HG03066 (cell line): ENCODE data around the gene KRTAP2-1.
"Not testable (repeated sequence)": the region's sequence is repeated elsewhere in the genome, so short reads cannot be mapped to it uniquely, and the experiment has no call there.

Experiments
- ATAC-seq: cut with Tn5 transposase; IDR thresholded peaks from one replicate; pipeline ENCODE4 v1.9.1; 2021; ENCODE audit warnings: low read depth; ENCODE audit not compliant: unreplicated experiment

The KRTAP2-1 gene

GRCh38 chr17:41058741-41059140 lies 11.6 kb upstream of the KRTAP2-1 start:
- no peak for ATAC-seq

DNA sequence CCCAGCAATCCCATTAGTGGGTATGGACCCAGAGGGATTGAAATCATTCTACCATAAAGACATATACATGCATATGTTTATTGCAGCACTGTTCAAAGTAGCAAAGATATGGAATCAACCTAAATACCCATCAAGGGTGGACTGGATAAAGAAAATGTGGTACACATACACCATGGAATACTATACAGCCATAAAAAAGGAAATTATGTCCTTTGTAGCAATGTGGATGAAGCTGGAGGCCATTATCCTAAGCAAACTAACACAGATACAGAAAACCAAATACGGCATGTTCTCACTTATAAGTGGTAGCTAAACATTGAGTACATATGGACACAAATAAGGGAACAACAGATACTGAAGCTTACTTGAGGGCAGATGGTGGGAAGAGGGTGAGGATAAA lies 10.4 kb upstream of the KRTAP2-1 start:
- ATAC-seq: no peak

- ATAC-seq: not testable (repeated sequence)
Observed at GRCh38 chr17:41055130-41055529, 8.0 kb upstream of the KRTAP2-1 start, which contains the start of gene KRTAP2-2. Gene KRTAP2-2 (minus strand): TSS chr17:41055230. CDS start chr17:41055211, 19 bp downstream.

GRCh38 chr17:41054556-41054955 lies 7.4 kb upstream of the KRTAP2-1 start:
- ATAC-seq: not testable (repeated sequence)

GRCh38 chr17:41054025-41054424 lies 6.9 kb upstream of the KRTAP2-1 start:
- no peak for ATAC-seq

DNA sequence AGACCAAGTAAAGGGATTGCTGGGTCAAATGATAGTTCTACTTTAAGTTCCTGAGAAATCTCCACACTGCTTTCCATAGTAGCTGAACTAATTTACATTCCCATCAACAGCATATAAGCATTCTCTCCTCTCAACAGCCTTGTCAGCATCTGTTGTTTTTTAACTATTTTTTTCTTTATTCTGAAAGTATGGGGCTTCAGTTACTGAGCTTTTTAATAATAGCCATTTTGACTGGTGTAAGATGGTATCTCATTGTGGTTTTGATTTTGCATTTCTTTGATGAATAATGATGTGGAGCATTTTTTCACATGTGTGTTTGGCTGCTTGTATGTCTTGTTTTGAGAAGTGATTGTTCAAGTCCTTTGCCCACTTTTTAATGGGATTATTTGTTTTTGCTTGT lies 5.5 kb upstream of the KRTAP2-1 start:
- ATAC-seq: no peak

- ATAC-seq: no peak
Observed at GRCh38 chr17:41049110-41049509, 2.0 kb upstream of the KRTAP2-1 start.

GRCh38 chr17:41048441-41048840 lies 1.3 kb upstream of the KRTAP2-1 start:
- no peak for ATAC-seq

DNA sequence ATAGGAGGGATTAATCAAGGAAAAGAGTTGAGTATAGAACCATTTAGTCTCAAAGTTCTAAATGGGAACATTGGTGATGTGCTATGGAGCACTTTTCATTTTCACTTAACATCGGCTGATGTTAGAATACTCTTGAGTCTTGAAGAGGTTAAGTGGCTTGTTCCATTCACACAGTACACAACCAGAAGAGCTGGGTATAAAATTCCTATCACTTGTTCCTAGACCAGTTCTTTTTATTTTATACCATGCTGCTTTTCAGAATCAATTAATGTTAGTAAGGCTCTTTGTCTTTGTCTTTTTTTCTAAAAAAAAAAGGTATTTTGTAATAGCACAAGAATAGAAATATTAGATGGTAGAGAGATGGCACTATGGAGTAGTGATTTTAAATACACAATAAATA lies 4.2 kb downstream of the KRTAP2-1 start:
- no peak for ATAC-seq

GRCh38 chr17:41040783-41041571 lies 6.1 kb downstream of the KRTAP2-1 start, which contains the start of gene KRTAP1-1:
Gene KRTAP1-1 (minus strand): TSS chr17:41041450. CDS start chr17:41041397, 53 bp downstream.
- not testable (repeated sequence) for ATAC-seq

DNA sequence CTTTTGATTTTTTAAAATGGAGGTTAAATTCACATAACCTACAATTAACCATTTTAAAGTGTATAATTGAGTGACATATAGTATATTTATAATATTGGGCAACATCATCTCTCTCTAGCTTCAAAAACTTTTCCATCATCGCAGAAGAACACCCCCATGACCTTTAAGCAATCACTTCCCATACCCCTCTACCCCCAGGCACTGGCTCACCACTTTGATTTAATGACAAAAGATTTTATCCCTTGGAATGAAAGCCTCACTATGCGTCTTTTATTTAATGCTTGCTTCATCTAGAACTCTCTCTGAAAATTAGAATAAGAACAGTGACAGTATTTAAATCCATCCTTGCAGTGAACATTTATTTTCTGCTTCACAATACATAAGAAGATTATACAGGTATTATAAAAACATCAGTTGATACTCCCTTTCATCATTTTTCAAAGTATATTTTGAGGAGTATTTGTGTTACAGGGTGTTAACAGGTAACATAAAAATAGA lies 9.2 kb downstream of the KRTAP2-1 start:
- no peak for ATAC-seq

DNA sequence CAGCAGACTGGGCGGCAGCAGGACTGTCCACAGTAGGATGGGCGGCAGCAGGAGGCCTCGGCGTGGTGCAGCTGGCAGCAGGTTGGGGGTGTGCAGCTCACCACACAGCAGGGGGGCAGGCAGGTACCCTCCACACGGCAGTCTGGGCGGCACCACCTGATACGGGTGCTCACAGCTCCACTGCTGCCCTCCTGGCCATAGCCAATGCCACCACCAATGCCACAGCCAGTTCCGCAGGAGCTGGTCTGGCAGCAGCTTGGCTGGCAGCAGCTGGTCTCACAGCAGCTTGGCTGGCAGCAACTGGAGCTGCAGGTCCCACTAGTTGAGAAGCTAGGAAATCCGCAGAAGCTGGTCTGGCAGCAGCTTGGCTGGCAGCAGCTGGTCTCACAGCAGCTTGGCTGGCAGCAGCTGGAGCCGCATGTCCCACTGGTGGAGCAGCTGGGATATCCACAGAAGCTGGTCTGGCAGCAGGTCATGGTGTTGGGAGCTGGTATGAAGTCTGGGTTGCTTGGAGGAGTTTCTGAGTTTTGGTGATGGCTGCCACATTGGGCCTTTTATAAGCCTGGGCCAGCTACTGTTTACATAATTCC lies 12.7 kb downstream of the KRTAP2-1 start, which contains the start of gene KRTAP1-3:
TSS of gene KRTAP1-3 (minus strand) at position 529 of the 590 bp plus-strand sequence. CDS start at position 476, 53 bp downstream.
- not testable (repeated sequence) for ATAC-seq

DNA sequence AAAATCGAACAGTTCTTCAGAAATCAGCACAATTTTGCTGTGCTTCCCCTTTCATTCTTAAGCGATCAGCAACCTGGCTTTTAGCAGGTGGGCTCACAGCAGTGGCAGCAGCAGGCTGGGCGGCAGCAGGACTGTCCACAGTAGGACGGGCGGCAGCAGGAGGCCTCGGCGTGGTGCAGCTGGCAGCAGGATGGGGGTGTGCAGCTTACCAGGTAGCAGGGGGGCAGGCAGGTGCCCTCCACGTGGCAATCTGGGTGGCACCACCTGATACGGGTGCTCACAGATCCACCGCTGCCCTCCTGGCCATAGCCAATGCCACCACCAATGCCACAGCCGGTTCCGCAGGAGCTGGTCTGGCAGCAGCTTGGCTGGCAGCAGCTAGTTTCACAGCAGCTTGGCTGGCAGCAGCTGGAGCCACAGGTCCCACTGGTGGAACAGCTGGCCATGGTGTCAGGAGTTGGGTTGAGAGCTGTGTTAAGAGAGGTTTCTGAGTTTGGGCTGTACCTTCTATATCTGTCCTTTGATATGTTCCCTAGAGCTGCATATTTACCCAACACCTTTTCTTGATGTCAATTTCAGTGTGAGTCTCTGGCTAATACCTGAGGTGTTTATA lies 17.4 kb downstream of the KRTAP2-1 start, which contains the start of gene KRTAP1-4:
TSS of gene KRTAP1-4 (minus strand) at position 563 of the 613 bp plus-strand sequence. CDS start at position 446, 117 bp downstream.
- no peak for ATAC-seq

DNA sequence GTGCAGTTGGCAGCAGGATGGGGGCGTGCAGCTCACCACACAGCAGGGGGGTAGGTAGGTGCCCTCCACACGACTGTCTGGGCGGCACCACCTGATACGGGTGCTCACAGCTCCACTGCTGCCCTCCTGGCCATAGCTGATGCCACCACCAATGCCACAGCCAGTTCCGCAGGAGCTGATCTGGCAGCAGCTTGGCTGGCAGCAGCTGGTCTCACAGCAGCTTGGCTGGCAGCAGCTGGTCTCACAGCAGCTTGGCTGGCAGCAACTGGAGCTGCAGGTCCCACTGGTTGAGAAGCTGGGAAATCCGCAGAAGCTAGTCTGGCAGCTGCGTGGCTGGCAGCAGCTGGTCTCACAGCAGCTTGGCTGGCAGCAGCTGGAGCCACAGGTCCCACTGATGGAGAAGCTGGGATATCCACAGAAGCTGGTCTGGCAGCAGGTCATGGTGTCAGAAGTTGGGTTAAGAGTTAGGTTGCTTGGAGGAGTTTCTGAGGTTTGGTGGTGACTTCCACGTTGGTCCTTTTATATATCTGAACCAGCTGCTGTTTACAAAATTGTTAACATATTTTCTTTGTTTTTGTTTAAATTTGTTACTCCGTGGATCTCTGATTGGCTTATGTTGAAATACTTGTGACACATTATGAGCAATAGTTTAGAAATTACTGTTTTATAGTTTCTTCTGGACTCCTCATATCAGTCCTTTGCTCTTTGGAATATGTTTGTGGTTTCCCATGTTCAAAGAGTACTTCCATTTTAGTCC lies 20.2 kb downstream of the KRTAP2-1 start, which contains the start of gene KRTAP1-5:
TSS of gene KRTAP1-5 (minus strand) at position 494 of the 757 bp plus-strand sequence. CDS start at position 441, 53 bp downstream.
- ATAC-seq: no peak

DNA sequence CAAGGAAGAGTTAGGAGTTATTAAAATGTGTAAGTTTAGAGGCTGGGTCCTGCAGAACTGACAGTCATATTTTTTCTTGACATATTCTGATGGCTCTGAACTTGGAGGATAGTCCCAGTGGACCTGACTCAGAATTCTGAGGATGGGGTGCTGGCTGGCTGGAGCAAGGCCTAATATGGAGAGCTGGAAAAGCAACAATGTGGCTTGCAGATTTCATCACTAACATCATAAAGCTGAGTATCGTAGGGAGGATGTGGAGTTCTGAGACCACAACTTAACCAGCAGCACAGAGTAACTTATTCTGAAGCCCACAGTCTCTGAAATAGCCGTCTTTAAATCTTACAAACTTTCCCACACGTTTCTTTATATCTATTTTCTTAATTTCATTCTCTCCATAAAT lies 22.4 kb downstream of the KRTAP2-1 start:
- no peak for ATAC-seq

- no peak for ATAC-seq
Observed at GRCh38 chr17:41020336-41020735, 26.8 kb downstream of the KRTAP2-1 start.

DNA sequence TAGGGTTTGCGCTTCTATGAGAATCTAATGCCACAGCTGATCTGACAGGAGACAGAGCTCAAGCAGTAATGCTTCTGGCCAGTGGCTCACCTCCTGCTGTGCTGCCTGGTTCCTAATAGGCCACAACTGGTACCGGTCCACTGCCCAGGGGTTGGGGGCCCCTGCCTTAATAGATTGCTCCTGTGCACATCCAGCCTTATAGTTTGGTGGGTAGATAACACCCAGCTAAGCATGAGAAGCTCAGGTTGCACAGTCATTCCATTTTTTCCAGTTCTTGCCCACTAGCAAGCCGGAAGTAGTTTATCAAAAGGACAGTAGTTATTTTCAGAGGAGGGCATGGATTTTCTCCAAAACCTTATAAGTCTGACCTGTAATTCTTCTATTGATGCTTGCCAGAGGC lies 27.7 kb downstream of the KRTAP2-1 start:
- ATAC-seq: no peak

DNA sequence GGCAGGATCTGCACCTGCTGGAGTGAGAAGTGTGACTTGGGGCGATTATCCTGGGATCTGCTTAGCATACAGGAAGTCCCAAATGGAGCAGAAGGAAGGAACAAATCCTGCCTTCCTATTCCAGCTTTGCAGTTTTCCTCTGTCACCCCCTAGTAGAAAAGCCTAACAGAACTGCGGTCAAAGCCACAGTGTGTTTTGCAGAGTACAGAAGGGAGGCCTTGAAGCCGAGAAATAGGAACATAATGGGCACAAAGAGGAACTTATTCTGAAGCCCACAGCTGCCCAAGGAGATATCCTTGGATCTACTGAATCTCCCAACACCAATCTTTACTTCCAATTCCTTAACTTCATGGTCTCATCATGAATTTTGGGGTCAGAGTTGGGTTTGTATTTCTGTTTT lies 28.6 kb downstream of the KRTAP2-1 start:
- ATAC-seq: no peak

DNA sequence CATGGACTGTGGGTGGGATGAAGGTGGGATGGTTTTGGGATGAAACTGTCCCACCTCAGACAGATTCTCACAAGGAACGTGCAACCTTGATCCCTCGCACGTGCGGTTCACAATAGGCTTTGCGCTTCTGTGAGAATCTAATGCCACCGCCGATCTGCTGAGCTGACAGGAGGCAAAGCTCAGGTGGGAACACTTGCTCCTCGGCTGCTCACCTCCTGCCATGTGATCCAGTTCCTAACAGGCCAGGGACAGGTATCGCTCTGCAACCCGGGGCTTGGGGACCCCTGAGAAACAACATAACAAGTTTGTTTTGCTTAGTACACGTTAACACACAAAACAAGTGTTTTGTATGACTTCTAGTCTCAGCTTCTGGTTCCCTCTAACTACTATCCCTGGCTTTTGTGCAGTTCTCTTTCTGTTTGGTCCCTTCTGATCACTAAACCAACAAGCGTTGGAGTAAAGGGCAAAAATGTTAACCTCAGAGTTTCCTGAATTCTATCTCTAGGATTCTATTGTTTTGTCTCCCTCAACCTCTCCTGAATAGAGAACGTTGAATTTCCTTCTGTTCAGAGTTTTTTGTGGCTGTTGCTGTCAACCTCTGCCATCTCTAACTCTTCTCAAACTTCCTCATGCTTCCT lies 30.4 kb downstream of the KRTAP2-1 start:
- no peak for ATAC-seq

- no peak for ATAC-seq
Observed at GRCh38 chr17:41015454-41015853, 31.7 kb downstream of the KRTAP2-1 start.
